NCI-H748 treated with DMSO at 0.1 percent for 48 hours (cell line): Measurements from ENCODE around the gene TOMM7.
"Not testable (repeated sequence)": the region's sequence is repeated elsewhere in the genome, so short reads cannot be mapped to it uniquely, and the experiment has no call there.

Experiments
- DNase-seq: peaks from one replicate; lab custom pipeline; 2025; lab: John Stamatoyannopoulos, UW

The TOMM7 gene

GRCh38 chr7:22821702-22822485 is 755 bp downstream of the TOMM7 start:
- DNase-seq: no peak

GRCh38 chr7:22819476-22819875 is 3.2 kb downstream of the TOMM7 start:
- DNase-seq: no peak

- DNase-seq: no peak
Observed at GRCh38 chr7:22814261-22815208, 8.1 kb downstream of the TOMM7 start.

- no peak for DNase-seq
Observed at GRCh38 chr7:22812353-22812752, 10.3 kb downstream of the TOMM7 start.

- no peak for DNase-seq
Observed at GRCh38 chr7:22811746-22812280, 10.8 kb downstream of the TOMM7 start.

- no peak for DNase-seq
Observed at GRCh38 chr7:22810843-22811242, 11.8 kb downstream of the TOMM7 start.

GRCh38 chr7:22809902-22810642 is 12.6 kb downstream of the TOMM7 start:
- no peak for DNase-seq

GRCh38 chr7:22808140-22808539 is 14.5 kb downstream of the TOMM7 start:
- no peak for DNase-seq

GRCh38 chr7:22806752-22807151 is 15.9 kb downstream of the TOMM7 start:
- DNase-seq: no peak

GRCh38 chr7:22805227-22805626 is 17.4 kb downstream of the TOMM7 start:
- no peak for DNase-seq

GRCh38 chr7:22802831-22803230 is 19.8 kb downstream of the TOMM7 start:
- DNase-seq: not testable (repeated sequence)

- no peak for DNase-seq
Observed at GRCh38 chr7:22802426-22802825, 20.2 kb downstream of the TOMM7 start.

GRCh38 chr7:22801912-22802311 is 20.7 kb downstream of the TOMM7 start:
- DNase-seq: no peak

GRCh38 chr7:22799633-22800032 is 23.0 kb downstream of the TOMM7 start:
- no peak for DNase-seq

GRCh38 chr7:22793593-22794462 is 28.8 kb downstream of the TOMM7 start:
- DNase-seq: no peak

GRCh38 chr7:22791204-22792158 is 31.2 kb downstream of the TOMM7 start:
- DNase-seq: no peak

- DNase-seq: not testable (repeated sequence)
Observed at GRCh38 chr7:22790640-22791039, 32.0 kb downstream of the TOMM7 start.

- DNase-seq: no peak
Observed at GRCh38 chr7:22787951-22788350, 34.7 kb downstream of the TOMM7 start.

GRCh38 chr7:22786290-22786932 is 36.2 kb downstream of the TOMM7 start:
- no peak for DNase-seq
